HEK293 (cell line): Measurements from ENCODE around the gene ASPSCR1.

Experiments used
- CTCF ChIA-PET: fragments of 350-600 bp; formaldehyde crosslinking; extraction: SDS; loops from one replicate; lab custom pipeline; 2021; ENCODE audit warnings: antibody characterized with exemption; lab: Yijun Ruan, JAX
- POLR2A ChIA-PET: fragments of 300-600 bp; formaldehyde crosslinking; extraction: SDS; loops from one replicate; lab custom pipeline; 2020; ENCODE audit warnings: antibody characterized with exemption, inconsistent platforms; lab: Yijun Ruan, JAX
- H3K27ac ChIP-seq: fragments of 200-500 bp; sonication (Bioruptor generic); 2 replicates; pipeline ENCODE4 v1.5.1; 2014; ENCODE audit warnings: low read depth, low read length, control low read depth, inconsistent platforms; ENCODE audit errors: extremely low read depth
- H3K36me3 ChIP-seq, 2 experiments: fragments of 200-500 bp in 1 of 2; sonication (Bioruptor generic) in 1 of 2; 1 replicate in 1 of 2; 2 replicates in 1 of 2; pipeline ENCODE4 v1.5.1; 2014 to 2017; ENCODE audit warnings: inconsistent platforms in 2 of 2, low read length in 2 of 2; ENCODE audit not compliant: control insufficient read depth in 2 of 2, insufficient read depth in 1 of 2
- H3K4me1 ChIP-seq: fragments of 200-500 bp; sonication (Bioruptor generic); 2 replicates; pipeline ENCODE4 v1.5.1; 2014; ENCODE audit warnings: mild to moderate bottlenecking, low read length, inconsistent platforms; ENCODE audit not compliant: control insufficient read depth, insufficient read depth
- H3K4me3 ChIP-seq: 2 replicates; pipeline ENCODE4 v1.5.1; 2011; ENCODE audit warnings: low read depth, mild to moderate bottlenecking, control low read depth, low read length, moderate library complexity
- H3K9me3 ChIP-seq: fragments of 200-500 bp; sonication (Bioruptor generic); 2 replicates; pipeline ENCODE4 v1.5.1; 2014; ENCODE audit warnings: low read depth, low read length, inconsistent platforms; ENCODE audit not compliant: control insufficient read depth, insufficient read depth
- EGR2 ChIP-seq: fragments of 450-650 bp; formaldehyde crosslinking; IDR thresholded peaks from 2 replicates; pipeline ENCODE4 v1.5.1; 2016; ENCODE audit warnings: low read depth, missing biosample characterization, missing genetic modification characterization
- FEZF1 ChIP-seq: fragments of 450-650 bp; formaldehyde crosslinking; IDR thresholded peaks from 2 replicates; pipeline ENCODE4 v1.5.1; 2016; ENCODE audit warnings: missing biosample characterization, missing genetic modification characterization
- GLIS2 ChIP-seq: fragments of 450-650 bp; formaldehyde crosslinking; IDR thresholded peaks from 2 replicates; pipeline ENCODE4 v1.5.1; 2016; ENCODE audit warnings: missing biosample characterization, missing genetic modification characterization
- ZIC2 ChIP-seq: fragments of 450-650 bp; formaldehyde crosslinking; IDR thresholded peaks from 2 replicates; pipeline ENCODE4 v1.5.1; 2016; ENCODE audit warnings: missing biosample characterization, missing genetic modification characterization
- ZNF132 ChIP-seq: fragments of 450-650 bp; formaldehyde crosslinking; IDR thresholded peaks from 2 replicates; pipeline ENCODE4 v1.5.1; 2017; ENCODE audit warnings: missing biosample characterization, missing genetic modification characterization, borderline replicate concordance
- ZNF433 ChIP-seq: fragments of 450-650 bp; formaldehyde crosslinking; IDR thresholded peaks from 2 replicates; pipeline ENCODE4 v1.5.1; 2016; ENCODE audit warnings: missing biosample characterization, missing genetic modification characterization, low read depth
- ZNF510 ChIP-seq: fragments of 450-650 bp; formaldehyde crosslinking; IDR thresholded peaks from 2 replicates; pipeline ENCODE4 v1.5.1; 2018; ENCODE audit warnings: mild to moderate bottlenecking, missing genetic modification characterization, missing biosample characterization; ENCODE audit not compliant: insufficient replicate concordance
- ZNF560 ChIP-seq: fragments of 450-650 bp; formaldehyde crosslinking; IDR thresholded peaks from 2 replicates; pipeline ENCODE4 v1.5.1; 2017; ENCODE audit warnings: missing biosample characterization, missing genetic modification characterization, borderline replicate concordance
- ZNF623 ChIP-seq: fragments of 450-650 bp; formaldehyde crosslinking; IDR thresholded peaks from 2 replicates; pipeline ENCODE4 v1.5.1; 2016; ENCODE audit warnings: missing biosample characterization, missing genetic modification characterization
- ZNF768 ChIP-seq: fragments of 450-650 bp; formaldehyde crosslinking; IDR thresholded peaks from 2 replicates; pipeline ENCODE4 v1.5.1; 2018; ENCODE audit warnings: missing biosample characterization, mild to moderate bottlenecking, missing genetic modification characterization
- TF ChIP-seq, protein P1 (sequence below): fragments of 450-650 bp; formaldehyde crosslinking; IDR thresholded peaks from 2 replicates; pipeline ENCODE4 v1.5.1; 2016; ENCODE audit warnings: missing biosample characterization, missing genetic modification characterization
- TF ChIP-seq, protein P2 (sequence below): fragments of 450-650 bp; formaldehyde crosslinking; IDR thresholded peaks from 2 replicates; pipeline ENCODE4 v1.5.1; 2016; ENCODE audit warnings: missing biosample characterization, missing genetic modification characterization
- TF ChIP-seq, protein P3 (sequence below): fragments of 450-650 bp; formaldehyde crosslinking; IDR thresholded peaks from 2 replicates; pipeline ENCODE4 v1.5.1; 2017; ENCODE audit warnings: missing biosample characterization, missing genetic modification characterization
- TF ChIP-seq, protein P4 (sequence below): IDR thresholded peaks from 2 replicates; pipeline ENCODE4 v1.6.1; 2011; ENCODE audit warnings: mild to moderate bottlenecking, low read depth, low read length, borderline replicate concordance
- TF ChIP-seq, protein P5 (sequence below): fragments of 450-650 bp; formaldehyde crosslinking; IDR thresholded peaks from 2 replicates; pipeline ENCODE4 v1.5.1; 2016; ENCODE audit warnings: missing biosample characterization, missing genetic modification characterization
- TF ChIP-seq, protein P6 (sequence below): fragments of 450-650 bp; formaldehyde crosslinking; IDR thresholded peaks from 2 replicates; pipeline ENCODE4 v1.5.1; 2016; ENCODE audit warnings: missing biosample characterization, missing genetic modification characterization
- TF ChIP-seq, protein P7 (sequence below): fragments of 450-650 bp; formaldehyde crosslinking; IDR thresholded peaks from 2 replicates; pipeline ENCODE4 v1.5.1; 2016; ENCODE audit warnings: missing biosample characterization, missing genetic modification characterization, borderline replicate concordance

The ASPSCR1 gene

DNA sequence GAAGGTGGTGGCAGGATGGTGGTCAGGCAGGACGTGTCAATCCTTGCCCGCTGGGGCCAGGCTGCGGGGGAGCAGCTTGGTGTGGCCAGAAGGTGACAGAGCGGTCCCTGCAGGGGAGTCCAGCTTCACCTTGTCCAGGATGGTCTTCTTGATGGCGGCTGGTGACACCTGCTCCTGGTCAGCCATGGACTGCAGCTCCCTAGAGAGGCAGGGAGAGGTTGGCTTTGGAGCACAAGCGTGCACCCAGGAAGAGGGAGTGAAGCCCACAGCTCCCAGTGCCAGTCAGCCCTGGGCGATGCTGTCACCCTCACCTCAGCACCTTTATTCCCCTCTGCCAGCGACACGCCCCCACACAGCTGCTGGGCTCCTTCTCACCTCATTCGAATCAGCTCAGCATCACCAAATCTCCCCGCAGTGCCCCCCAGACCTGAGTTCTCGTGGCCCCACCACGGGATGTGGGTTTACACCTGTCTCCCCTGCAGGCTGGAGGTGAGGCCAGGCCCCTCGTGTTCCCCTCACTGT lies 44.2 kb upstream of the ASPSCR1 start:
- Histone ChIP-seq H3K36me3 (peaks cover 0 to 13% of the 10 kb centered on the region in 2 experiments; a peak in 1 of 3 replicates), H3K4me3 (no peak overlapping the region), H3K9me3 (no peaks in the 10 kb centered on the region), H3K27ac (no peak overlapping the region), H3K4me1 (no peaks in the 10 kb centered on the region; the same call in 1 of the 2 replicates)
- CTCF ChIA-PET, result interaction anchor here (0.7 kb wide), 1 partner anchor 86 kb away, joined by 3 read pairs; no protein-coding TSS in a partner anchor
- POLR2A ChIA-PET, result interaction anchor here (0.9 to 1.8 kb wide), 2 partner anchors 9 to 11 kb away, joined by 3 to 5 read pairs; no protein-coding TSS in a partner anchor
- TF ChIP-seq ZNF132 (no peak), FEZF1 (tag by site-specific recombination) (no peak), ZNF560 (tag by site-specific recombination) (no peak), GLIS2 (tag by site-specific recombination) (0 out of 2 replicates have a peak, but pooled peaks have one; percentile 28), EGR2 (tag by site-specific recombination) (peak; percentile 23; the same call in 1 of the 2 replicates)

DNA sequence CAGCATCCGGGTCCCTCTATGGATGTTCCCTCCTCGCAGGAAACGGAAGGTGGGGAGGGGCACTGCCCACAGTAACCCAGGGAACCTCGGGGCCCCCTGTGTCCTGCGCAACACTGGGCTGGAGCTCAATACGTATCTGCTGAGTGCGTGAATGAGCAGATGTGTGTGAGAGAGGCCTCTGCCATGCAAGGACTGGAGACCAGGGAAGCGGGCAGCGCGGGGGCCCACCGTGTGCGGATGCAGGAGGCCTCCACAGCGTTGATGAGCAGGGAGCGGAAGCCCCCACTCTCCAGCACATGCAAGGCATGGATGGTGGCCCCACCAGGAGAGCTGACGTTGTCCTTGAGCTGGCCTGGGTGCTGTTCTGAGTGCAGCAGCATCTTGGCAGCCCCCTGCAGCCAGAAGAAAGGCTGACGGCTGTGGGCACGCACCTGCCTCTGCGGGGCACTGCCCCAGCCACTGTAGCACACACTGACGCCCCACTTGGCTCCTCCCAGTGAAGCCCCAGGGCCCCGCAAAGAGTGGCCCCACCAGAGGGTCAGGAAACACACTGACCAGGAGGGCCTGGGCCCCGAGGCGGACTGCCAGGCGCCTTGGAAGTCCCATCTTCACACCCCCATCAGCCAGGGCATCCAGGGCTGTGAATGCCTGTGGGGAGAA lies 43.2 kb upstream of the ASPSCR1 start:
- CTCF ChIA-PET, result interaction anchor here (0.6 to 1.0 kb wide), 3 partner anchors 18 to 85 kb away, joined by 3 read pairs; no protein-coding TSS in a partner anchor
- no peaks in the 10 kb centered on the region for H3K9me3 ChIP-seq
- H3K4me3 ChIP-seq, result no peak overlapping the region
- H3K4me1 ChIP-seq, result no peaks in the 10 kb centered on the region; the same call in 1 of the 2 replicates
- POLR2A ChIA-PET, result interaction anchor here (0.9 to 1.8 kb wide), 2 partner anchors 10 kb away, joined by 3 to 5 read pairs; no protein-coding TSS in a partner anchor
- H3K36me3 ChIP-seq, result peaks cover 0 to 13% of the 10 kb centered on the region in 2 experiments; a peak in 1 of 3 replicates
- no peak overlapping the region for H3K27ac ChIP-seq
- TF ChIP-seq, protein P1, sequence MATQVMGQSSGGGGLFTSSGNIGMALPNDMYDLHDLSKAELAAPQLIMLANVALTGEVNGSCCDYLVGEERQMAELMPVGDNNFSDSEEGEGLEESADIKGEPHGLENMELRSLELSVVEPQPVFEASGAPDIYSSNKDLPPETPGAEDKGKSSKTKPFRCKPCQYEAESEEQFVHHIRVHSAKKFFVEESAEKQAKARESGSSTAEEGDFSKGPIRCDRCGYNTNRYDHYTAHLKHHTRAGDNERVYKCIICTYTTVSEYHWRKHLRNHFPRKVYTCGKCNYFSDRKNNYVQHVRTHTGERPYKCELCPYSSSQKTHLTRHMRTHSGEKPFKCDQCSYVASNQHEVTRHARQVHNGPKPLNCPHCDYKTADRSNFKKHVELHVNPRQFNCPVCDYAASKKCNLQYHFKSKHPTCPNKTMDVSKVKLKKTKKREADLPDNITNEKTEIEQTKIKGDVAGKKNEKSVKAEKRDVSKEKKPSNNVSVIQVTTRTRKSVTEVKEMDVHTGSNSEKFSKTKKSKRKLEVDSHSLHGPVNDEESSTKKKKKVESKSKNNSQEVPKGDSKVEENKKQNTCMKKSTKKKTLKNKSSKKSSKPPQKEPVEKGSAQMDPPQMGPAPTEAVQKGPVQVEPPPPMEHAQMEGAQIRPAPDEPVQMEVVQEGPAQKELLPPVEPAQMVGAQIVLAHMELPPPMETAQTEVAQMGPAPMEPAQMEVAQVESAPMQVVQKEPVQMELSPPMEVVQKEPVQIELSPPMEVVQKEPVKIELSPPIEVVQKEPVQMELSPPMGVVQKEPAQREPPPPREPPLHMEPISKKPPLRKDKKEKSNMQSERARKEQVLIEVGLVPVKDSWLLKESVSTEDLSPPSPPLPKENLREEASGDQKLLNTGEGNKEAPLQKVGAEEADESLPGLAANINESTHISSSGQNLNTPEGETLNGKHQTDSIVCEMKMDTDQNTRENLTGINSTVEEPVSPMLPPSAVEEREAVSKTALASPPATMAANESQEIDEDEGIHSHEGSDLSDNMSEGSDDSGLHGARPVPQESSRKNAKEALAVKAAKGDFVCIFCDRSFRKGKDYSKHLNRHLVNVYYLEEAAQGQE (tag by site-specific recombination), result no peak
- TF ChIP-seq GLIS2 (tag by site-specific recombination) (peak; percentile 38; the same call in 1 of the 2 replicates), ZNF623 (tag by site-specific recombination) (no peak), ZIC2 (tag by site-specific recombination) (0 out of 2 replicates have a peak, but pooled peaks have one; percentile 19), ZNF510 (tag by site-specific recombination) (no peak), ZNF433 (tag by site-specific recombination) (no peak), ZNF768 (no peak)
- TF ChIP-seq, protein P2, sequence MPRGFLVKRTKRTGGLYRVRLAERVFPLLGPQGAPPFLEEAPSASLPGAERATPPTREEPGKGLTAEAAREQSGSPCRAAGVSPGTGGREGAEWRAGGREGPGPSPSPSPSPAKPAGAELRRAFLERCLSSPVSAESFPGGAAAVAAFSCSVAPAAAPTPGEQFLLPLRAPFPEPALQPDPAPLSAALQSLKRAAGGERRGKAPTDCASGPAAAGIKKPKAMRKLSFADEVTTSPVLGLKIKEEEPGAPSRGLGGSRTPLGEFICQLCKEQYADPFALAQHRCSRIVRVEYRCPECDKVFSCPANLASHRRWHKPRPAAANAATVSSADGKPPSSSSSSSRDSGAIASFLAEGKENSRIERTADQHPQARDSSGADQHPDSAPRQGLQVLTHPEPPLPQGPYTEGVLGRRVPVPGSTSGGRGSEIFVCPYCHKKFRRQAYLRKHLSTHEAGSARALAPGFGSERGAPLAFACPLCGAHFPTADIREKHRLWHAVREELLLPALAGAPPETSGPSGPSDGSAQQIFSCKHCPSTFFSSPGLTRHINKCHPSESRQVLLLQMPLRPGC, result no peak
- TF ChIP-seq, protein P3, sequence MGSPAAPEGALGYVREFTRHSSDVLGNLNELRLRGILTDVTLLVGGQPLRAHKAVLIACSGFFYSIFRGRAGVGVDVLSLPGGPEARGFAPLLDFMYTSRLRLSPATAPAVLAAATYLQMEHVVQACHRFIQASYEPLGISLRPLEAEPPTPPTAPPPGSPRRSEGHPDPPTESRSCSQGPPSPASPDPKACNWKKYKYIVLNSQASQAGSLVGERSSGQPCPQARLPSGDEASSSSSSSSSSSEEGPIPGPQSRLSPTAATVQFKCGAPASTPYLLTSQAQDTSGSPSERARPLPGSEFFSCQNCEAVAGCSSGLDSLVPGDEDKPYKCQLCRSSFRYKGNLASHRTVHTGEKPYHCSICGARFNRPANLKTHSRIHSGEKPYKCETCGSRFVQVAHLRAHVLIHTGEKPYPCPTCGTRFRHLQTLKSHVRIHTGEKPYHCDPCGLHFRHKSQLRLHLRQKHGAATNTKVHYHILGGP (tag by site-specific recombination), result no peak
- TF ChIP-seq, protein P4, sequence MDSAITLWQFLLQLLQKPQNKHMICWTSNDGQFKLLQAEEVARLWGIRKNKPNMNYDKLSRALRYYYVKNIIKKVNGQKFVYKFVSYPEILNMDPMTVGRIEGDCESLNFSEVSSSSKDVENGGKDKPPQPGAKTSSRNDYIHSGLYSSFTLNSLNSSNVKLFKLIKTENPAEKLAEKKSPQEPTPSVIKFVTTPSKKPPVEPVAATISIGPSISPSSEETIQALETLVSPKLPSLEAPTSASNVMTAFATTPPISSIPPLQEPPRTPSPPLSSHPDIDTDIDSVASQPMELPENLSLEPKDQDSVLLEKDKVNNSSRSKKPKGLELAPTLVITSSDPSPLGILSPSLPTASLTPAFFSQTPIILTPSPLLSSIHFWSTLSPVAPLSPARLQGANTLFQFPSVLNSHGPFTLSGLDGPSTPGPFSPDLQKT, result no peak
- TF ChIP-seq, protein P5, sequence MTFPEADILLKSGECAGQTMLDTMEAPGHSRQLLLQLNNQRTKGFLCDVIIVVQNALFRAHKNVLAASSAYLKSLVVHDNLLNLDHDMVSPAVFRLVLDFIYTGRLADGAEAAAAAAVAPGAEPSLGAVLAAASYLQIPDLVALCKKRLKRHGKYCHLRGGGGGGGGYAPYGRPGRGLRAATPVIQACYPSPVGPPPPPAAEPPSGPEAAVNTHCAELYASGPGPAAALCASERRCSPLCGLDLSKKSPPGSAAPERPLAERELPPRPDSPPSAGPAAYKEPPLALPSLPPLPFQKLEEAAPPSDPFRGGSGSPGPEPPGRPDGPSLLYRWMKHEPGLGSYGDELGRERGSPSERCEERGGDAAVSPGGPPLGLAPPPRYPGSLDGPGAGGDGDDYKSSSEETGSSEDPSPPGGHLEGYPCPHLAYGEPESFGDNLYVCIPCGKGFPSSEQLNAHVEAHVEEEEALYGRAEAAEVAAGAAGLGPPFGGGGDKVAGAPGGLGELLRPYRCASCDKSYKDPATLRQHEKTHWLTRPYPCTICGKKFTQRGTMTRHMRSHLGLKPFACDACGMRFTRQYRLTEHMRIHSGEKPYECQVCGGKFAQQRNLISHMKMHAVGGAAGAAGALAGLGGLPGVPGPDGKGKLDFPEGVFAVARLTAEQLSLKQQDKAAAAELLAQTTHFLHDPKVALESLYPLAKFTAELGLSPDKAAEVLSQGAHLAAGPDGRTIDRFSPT, result no peak
- TF ChIP-seq, protein P6, sequence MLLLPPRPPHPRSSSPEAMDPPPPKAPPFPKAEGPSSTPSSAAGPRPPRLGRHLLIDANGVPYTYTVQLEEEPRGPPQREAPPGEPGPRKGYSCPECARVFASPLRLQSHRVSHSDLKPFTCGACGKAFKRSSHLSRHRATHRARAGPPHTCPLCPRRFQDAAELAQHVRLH (tag by site-specific recombination), result no peak
- TF ChIP-seq, protein P7, sequence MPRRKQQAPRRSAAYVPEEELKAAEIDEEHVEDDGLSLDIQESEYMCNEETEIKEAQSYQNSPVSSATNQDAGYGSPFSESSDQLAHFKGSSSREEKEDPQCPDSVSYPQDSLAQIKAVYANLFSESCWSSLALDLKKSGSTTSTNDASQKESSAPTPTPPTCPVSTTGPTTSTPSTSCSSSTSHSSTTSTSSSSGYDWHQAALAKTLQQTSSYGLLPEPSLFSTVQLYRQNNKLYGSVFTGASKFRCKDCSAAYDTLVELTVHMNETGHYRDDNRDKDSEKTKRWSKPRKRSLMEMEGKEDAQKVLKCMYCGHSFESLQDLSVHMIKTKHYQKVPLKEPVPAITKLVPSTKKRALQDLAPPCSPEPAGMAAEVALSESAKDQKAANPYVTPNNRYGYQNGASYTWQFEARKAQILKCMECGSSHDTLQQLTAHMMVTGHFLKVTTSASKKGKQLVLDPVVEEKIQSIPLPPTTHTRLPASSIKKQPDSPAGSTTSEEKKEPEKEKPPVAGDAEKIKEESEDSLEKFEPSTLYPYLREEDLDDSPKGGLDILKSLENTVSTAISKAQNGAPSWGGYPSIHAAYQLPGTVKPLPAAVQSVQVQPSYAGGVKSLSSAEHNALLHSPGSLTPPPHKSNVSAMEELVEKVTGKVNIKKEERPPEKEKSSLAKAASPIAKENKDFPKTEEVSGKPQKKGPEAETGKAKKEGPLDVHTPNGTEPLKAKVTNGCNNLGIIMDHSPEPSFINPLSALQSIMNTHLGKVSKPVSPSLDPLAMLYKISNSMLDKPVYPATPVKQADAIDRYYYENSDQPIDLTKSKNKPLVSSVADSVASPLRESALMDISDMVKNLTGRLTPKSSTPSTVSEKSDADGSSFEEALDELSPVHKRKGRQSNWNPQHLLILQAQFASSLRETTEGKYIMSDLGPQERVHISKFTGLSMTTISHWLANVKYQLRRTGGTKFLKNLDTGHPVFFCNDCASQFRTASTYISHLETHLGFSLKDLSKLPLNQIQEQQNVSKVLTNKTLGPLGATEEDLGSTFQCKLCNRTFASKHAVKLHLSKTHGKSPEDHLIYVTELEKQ (tag by site-specific recombination), result no peak
